Naive thymus-derived CD4-positive, alpha-beta T cell (primary cell): ENCODE data around the gene ABCG5. TPM values are rescaled to one million over a fixed set of nuclear protein-coding genes. Genes with fewer than 3 reads are reported as not detected.

Source experiments
- ATAC-seq: fragments of 150-1000 bp; cut with Tn5 transposase; 2 replicates; pipeline ENCODE4 v1.10.0; 2021; ENCODE audit warnings: mild to moderate bottlenecking, moderate library complexity
- CTCF ChIA-PET: fragments of 350-600 bp; sonication (Branson Sonifier 250); formaldehyde crosslinking; loops from one replicate; lab custom pipeline; 2021; ENCODE audit warnings: antibody characterized with exemption; lab: Charles Lee
- POLR2A ChIA-PET: fragments of 350-600 bp; sonication (Branson Sonifier 250); formaldehyde crosslinking; loops from one replicate; lab custom pipeline; 2021; ENCODE audit warnings: antibody characterized with exemption, inconsistent platforms; lab: Charles Lee
- DNase-seq, 9 donors: peaks; one replicate each; pipeline versions ENCODE4 v3.0.0 to v3.0.0-alpha.2; 2020 to 2022; ENCODE audit warnings: mixed read lengths in 1 of 9
- H3K27ac ChIP-seq: one replicate; pipeline ENCODE4 v1.7.0; 2013; ENCODE audit warnings: mild to moderate bottlenecking, low read depth, low read length, moderate library complexity
- H3K27me3 ChIP-seq, 2 donors: one replicate each; pipeline ENCODE4 v1.7.0; 2013; ENCODE audit warnings: low read length in 2 of 2, mild to moderate bottlenecking in 2 of 2, moderate library complexity in 2 of 2; ENCODE audit not compliant: control insufficient read depth in 2 of 2, insufficient read depth in 2 of 2
- H3K36me3 ChIP-seq, 3 experiments: 1 replicate in 2 of 3; 2 replicates in 1 of 3; pipeline ENCODE4 v1.7.0; 2013; ENCODE audit warnings: low read length in 3 of 3, mild to moderate bottlenecking in 3 of 3, moderate library complexity in 1 of 3; ENCODE audit not compliant: insufficient read depth in 3 of 3, control insufficient read depth in 2 of 3
- H3K4me1 ChIP-seq, 2 donors: one replicate each; pipeline ENCODE4 v1.7.0; 2013; ENCODE audit warnings: low read length in 2 of 2, mild to moderate bottlenecking in 2 of 2, moderate library complexity in 1 of 2; ENCODE audit not compliant: control insufficient read depth in 2 of 2, insufficient read depth in 2 of 2
- H3K4me3 ChIP-seq: 2 replicates; pipeline ENCODE4 v1.7.0; 2013; ENCODE audit warnings: mild to moderate bottlenecking, low read length
- H3K9me3 ChIP-seq, 3 experiments: 1 replicate in 2 of 3; 2 replicates in 1 of 3; pipeline ENCODE4 v1.7.0; 2013; ENCODE audit warnings: low read length in 3 of 3; ENCODE audit not compliant: control insufficient read depth in 2 of 3
- H3K27ac Mint-ChIP-seq, 9 donors: one replicate each; pipeline ENCODE4 v1.8.0; 2020 to 2022; ENCODE audit warnings: mixed read lengths in 9 of 9, mild to moderate bottlenecking in 8 of 9, moderate library complexity in 5 of 9, inconsistent platforms in 2 of 9
- H3K27me3 Mint-ChIP-seq, 5 donors: one replicate each; pipeline ENCODE4 v1.8.0; 2021 to 2022; ENCODE audit warnings: mixed read lengths in 5 of 5, mild to moderate bottlenecking in 1 of 5
- H3K36me3 Mint-ChIP-seq, 5 donors: one replicate each; pipeline ENCODE4 v1.8.0; 2020 to 2022; ENCODE audit warnings: mixed read lengths in 5 of 5, mild to moderate bottlenecking in 3 of 5, inconsistent platforms in 1 of 5
- H3K4me1 Mint-ChIP-seq, 7 donors: one replicate each; pipeline ENCODE4 v1.8.0; 2020 to 2022; ENCODE audit warnings: mixed read lengths in 7 of 7, mild to moderate bottlenecking in 3 of 7, inconsistent platforms in 1 of 7
- H3K4me3 Mint-ChIP-seq, 10 donors: one replicate each; pipeline ENCODE4 v1.8.0; 2020 to 2022; ENCODE audit warnings: mild to moderate bottlenecking in 10 of 10, mixed read lengths in 10 of 10, moderate library complexity in 6 of 10, inconsistent platforms in 2 of 10
- H3K9me3 Mint-ChIP-seq, 11 donors: one replicate each; pipeline ENCODE4 v1.8.0; 2020 to 2022; ENCODE audit warnings: mixed read lengths in 11 of 11, mild to moderate bottlenecking in 4 of 11, inconsistent platforms in 1 of 11, moderate library complexity in 1 of 11
- intact Hi-C, 2 donors: fragments of 100-400 bp; cut with micrococcal nuclease; formaldehyde crosslinking; loops; one replicate each; pipeline ENCODE4 v1.15.1; 2023
- polyA plus RNA-seq, 2 donors: library from polyadenylated mRNA; unstranded; fragments of 300-500 nt; fragmentation: Illumina TruSeq; gene quantifications; one replicate each; pipeline ENCODE4 v1.2.3, GENCODE V29; 2021
- total RNA-seq, 6 experiments: library from RNA in 5 of 6; stranded (reverse) in 5 of 6; gene quantifications; 1 replicate in 5 of 6; 2 replicates in 1 of 6; pipeline ENCODE4 v1.2.3 and lab custom pipeline; 2021 to 2026

The ABCG5 gene
- total and polyA plus RNA-seq, 7 experiments from 2014 or later: not detected

DNA sequence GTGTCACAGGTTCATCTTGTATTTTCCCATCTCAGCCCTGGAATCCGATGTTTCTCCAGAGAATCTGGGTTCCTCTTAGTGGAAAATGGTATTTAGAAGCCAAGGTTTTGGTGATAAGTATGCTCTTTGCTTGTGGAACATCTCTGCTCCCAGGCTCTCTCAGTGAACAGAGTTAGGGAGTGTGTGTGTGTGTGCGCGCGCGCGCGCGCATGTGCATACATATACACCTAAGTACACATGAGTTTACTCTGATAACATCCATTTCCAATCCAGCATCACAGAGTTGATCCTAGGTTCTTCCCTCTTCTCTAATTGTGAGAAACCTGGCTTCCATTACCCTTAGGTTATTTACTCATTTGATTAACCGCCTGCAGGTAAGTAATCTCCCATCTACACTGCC lies 41.8 kb upstream of the ABCG5 start:
- DNase-seq (no peak), ATAC-seq (no peak)
- Mint-ChIP-seq H3K27ac (no peak overlapping the region), H3K27me3 (peaks cover 0 to 17% (median 6%) of the 10 kb centered on the region in 5 donors), H3K36me3 (peaks cover 0 to 9% (median 0%) of the 10 kb centered on the region in 5 donors), H3K4me1 (peaks cover 0 to 6% (median 5%) of the 10 kb centered on the region in 7 donors), H3K4me3 (no peak overlapping the region), H3K9me3 (no peaks in the 10 kb centered on the region)
- ChIA-PET CTCF (no interaction called here), POLR2A (no interaction called here)
- H3K36me3 ChIP-seq: no peaks in the 10 kb centered on the region
- H3K4me3 ChIP-seq: no peak overlapping the region
- no peak overlapping the region for H3K27ac ChIP-seq
- intact Hi-C loops: no loop called here
- H3K9me3 ChIP-seq: no peaks in the 10 kb centered on the region
- no peaks in the 10 kb centered on the region for H3K4me1 ChIP-seq
- H3K27me3 ChIP-seq: no peaks in the 10 kb centered on the region

DNA sequence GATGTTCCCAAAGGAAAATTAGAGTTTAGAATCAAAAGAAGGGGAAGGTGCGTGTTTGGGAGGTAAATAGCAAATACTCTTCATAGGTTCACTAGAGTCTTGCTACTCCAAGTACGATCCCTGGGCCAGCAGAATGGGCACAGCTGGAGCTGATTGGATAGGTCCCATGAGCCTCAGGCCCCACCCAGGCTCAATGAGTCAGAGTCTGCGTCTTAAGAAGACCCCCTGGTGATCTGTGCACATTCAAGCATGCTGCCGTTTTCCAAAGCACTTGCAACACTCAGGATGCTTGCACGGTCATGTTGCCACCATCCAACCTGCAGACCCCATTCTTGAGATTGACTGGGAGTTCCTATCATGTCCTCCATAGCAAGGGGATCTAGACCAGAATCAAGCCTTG lies 40.6 kb upstream of the ABCG5 start:
- Mint-ChIP-seq H3K9me3 (no peaks in the 10 kb centered on the region), H3K27me3 (peaks cover 2 to 19% (median 8%) of the 10 kb centered on the region in 5 donors), H3K4me3 (no peak overlapping the region), H3K36me3 (peaks cover 0 to 4% (median 0%) of the 10 kb centered on the region in 5 donors), H3K4me1 (peaks cover 0 to 6% (median 5%) of the 10 kb centered on the region in 7 donors), H3K27ac (no peak overlapping the region)
- intact Hi-C loops: loop anchor here in 1 of 2 donors (2.0 kb wide), 1 partner anchor 166 kb away; no protein-coding TSS in a partner anchor
- DNase-seq (no peak), ATAC-seq (no peak)
- Histone ChIP-seq H3K4me3 (no peak overlapping the region), H3K27ac (no peak overlapping the region), H3K9me3 (no peaks in the 10 kb centered on the region), H3K4me1 (no peaks in the 10 kb centered on the region), H3K27me3 (no peaks in the 10 kb centered on the region), H3K36me3 (no peaks in the 10 kb centered on the region)
- POLR2A ChIA-PET: no interaction called here
- CTCF ChIA-PET: no interaction called here

DNA sequence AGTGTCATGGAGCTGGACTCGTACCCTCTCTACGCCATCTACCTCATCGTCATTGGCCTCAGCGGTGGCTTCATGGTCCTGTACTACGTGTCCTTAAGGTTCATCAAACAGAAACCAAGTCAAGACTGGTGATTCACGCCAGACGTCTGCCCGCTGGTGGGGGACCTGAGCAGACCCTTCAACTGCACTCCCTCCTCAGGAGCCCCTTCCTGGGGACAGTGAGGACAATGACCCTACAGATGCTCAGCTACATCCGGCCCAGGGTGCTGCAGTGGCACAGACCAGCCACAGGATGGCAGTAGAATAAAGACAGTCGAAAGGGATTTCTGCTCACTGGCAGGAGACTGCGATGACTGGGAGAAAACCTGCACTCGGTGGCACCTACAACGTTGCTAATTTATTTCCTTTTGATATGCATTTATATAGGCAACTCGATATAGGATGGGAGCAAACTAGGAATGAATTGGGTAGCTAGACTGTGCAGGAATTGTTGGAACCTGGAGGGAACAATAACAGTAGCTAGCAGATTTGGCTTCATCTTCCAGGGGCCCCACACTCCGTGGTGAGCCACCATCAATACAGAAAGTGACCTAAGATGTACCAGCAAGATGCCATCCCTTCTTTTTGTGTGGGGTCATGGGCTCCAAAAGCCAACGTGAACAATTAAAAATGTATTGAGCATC lies 39.3 kb upstream of the ABCG5 start:
- no peak overlapping the region for H3K27ac Mint-ChIP-seq
- no peak overlapping the region for H3K27ac ChIP-seq
- peak overlapping the region in 2 of 10 donors; percentile 54 to 58 for H3K4me3 Mint-ChIP-seq
- ChIA-PET CTCF (interaction anchor here (0.9 to 1.3 kb wide), 2 partner anchors 599 to 1078 kb away, joined by 3 to 4 read pairs; no protein-coding TSS in a partner anchor), POLR2A (no interaction called here)
- no peaks in the 10 kb centered on the region for H3K36me3 Mint-ChIP-seq
- H3K4me1 ChIP-seq: no peaks in the 10 kb centered on the region
- peak; percentile 86 for ATAC-seq
- intact Hi-C loops: loop anchor here in 1 of 2 donors (2.0 kb wide), 1 partner anchor 167 kb away; no protein-coding TSS in a partner anchor
- DNase-seq: peak; percentile 16 to 68 (median 47)
- no peak overlapping the region for H3K4me3 ChIP-seq
- H3K9me3 ChIP-seq: no peaks in the 10 kb centered on the region
- no peaks in the 10 kb centered on the region for H3K36me3 ChIP-seq
- H3K9me3 Mint-ChIP-seq: no peaks in the 10 kb centered on the region
- H3K27me3 Mint-ChIP-seq: peaks cover 3 to 32% (median 16%) of the 10 kb centered on the region in 5 donors
- H3K4me1 Mint-ChIP-seq: peaks cover 0 to 6% (median 5%) of the 10 kb centered on the region in 7 donors
- no peaks in the 10 kb centered on the region for H3K27me3 ChIP-seq

DNA sequence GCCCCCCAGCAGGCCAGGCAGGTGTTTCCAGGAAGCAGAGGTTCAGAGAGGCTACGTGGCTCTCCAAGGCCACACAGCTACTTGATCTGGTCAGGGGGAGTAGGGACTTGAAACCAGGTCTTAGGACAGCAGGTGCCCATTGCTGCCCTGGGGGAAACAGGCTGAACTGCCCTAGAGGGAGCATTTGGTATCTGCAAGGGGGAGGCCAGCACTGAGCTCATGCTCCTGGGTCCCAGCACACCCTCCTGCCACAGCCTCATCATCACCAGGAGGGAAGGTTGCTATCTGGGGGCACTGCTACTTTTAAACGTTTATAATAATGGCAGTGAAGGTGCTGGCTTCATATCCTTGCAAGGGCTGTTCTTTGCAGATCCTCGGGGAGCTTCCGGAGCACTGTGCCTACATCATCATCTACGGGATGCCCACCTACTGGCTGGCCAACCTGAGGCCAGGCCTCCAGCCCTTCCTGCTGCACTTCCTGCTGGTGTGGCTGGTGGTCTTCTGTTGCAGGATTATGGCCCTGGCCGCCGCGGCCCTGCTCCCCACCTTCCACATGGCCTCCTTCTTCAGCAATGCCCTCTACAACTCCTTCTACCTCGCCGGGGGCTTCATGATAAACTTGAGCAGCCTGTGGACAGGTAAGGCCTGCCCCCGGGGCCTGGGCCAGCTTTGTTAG lies 36.3 kb upstream of the ABCG5 start:
- DNase-seq: no peak
- no peak overlapping the region for H3K27ac Mint-ChIP-seq
- ChIA-PET CTCF (interaction anchor here (0.7 kb wide), 1 partner anchor 240 kb away, joined by 4 read pairs; no protein-coding TSS in a partner anchor), POLR2A (no interaction called here)
- intact Hi-C loops: no loop called here
- H3K4me3 ChIP-seq: no peak overlapping the region
- peaks cover 0 to 6% (median 5%) of the 10 kb centered on the region in 7 donors for H3K4me1 Mint-ChIP-seq
- H3K9me3 Mint-ChIP-seq: no peaks in the 10 kb centered on the region
- ATAC-seq: no peak
- H3K4me3 Mint-ChIP-seq: no peak overlapping the region
- no peaks in the 10 kb centered on the region for H3K27me3 ChIP-seq
- no peak overlapping the region for H3K27ac ChIP-seq
- no peaks in the 10 kb centered on the region for H3K4me1 ChIP-seq
- H3K9me3 ChIP-seq: no peaks in the 10 kb centered on the region
- H3K36me3 Mint-ChIP-seq: no peaks in the 10 kb centered on the region
- no peaks in the 10 kb centered on the region for H3K36me3 ChIP-seq
- peaks cover 16 to 56% (median 25%) of the 10 kb centered on the region in 5 donors for H3K27me3 Mint-ChIP-seq

DNA sequence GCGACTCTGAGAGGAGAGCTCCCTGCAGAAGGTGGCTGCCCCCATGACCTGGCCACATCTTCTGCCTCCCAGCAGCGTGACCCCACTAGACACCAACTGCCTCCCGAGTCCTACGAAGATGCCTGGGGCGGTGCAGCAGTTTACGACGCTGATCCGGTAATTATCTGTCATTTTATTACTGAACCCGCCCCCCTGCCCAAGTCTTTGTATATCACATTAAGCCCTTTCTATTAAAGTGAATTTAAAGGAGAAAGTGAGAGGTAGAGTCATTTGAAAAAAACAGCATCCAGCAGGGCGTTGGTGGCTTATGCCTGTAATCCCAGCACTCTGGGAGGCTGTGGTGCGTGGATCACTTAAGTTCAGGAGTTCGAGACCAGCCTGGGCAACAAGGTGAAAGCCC lies 33.5 kb upstream of the ABCG5 start:
- peaks cover 0 to 2% (median 0%) of the 10 kb centered on the region in 7 donors for H3K4me1 Mint-ChIP-seq
- DNase-seq (no peak), ATAC-seq (no peak)
- no peaks in the 10 kb centered on the region for H3K36me3 Mint-ChIP-seq
- H3K27ac Mint-ChIP-seq: no peak overlapping the region
- Histone ChIP-seq H3K27ac (no peak overlapping the region), H3K27me3 (no peaks in the 10 kb centered on the region), H3K9me3 (no peaks in the 10 kb centered on the region), H3K4me1 (no peaks in the 10 kb centered on the region), H3K4me3 (no peak overlapping the region), H3K36me3 (no peaks in the 10 kb centered on the region)
- H3K27me3 Mint-ChIP-seq: peaks cover 15 to 76% (median 31%) of the 10 kb centered on the region in 5 donors
- H3K4me3 Mint-ChIP-seq: no peak overlapping the region
- POLR2A ChIA-PET: no interaction called here
- no peaks in the 10 kb centered on the region for H3K9me3 Mint-ChIP-seq
- intact Hi-C loops: no loop called here
- CTCF ChIA-PET: no interaction called here

DNA sequence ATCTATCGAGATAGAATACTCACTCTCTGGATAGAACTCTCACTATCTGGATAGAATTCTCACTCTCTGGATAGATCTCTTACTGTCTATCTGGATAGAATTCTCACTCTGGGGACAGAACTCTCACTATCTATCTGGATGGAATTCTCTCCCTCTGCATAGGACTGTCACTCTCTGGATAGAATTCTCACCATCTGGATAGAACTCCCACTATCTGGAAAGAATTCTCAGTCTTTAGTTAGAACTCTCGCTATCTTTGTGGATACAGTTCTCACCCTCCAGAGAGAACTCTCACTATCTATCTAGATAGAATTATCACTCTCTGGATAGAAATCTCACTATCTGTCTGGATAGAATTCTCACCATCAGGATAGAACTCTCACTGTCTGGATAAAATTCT lies 16.7 kb upstream of the ABCG5 start:
- Mint-ChIP-seq H3K36me3 (no peaks in the 10 kb centered on the region), H3K4me3 (no peak overlapping the region), H3K27ac (no peak overlapping the region), H3K4me1 (no peaks in the 10 kb centered on the region), H3K27me3 (peaks cover 8 to 74% (median 61%) of the 10 kb centered on the region in 5 donors), H3K9me3 (no peaks in the 10 kb centered on the region)
- no peak overlapping the region for H3K4me3 ChIP-seq
- H3K9me3 ChIP-seq: no peaks in the 10 kb centered on the region
- intact Hi-C loops: no loop called here
- ChIA-PET POLR2A (no interaction called here), CTCF (no interaction called here)
- no peaks in the 10 kb centered on the region for H3K4me1 ChIP-seq
- no peaks in the 10 kb centered on the region for H3K36me3 ChIP-seq
- H3K27ac ChIP-seq: no peak overlapping the region
- DNase-seq (no peak), ATAC-seq (no peak)
- peaks cover 0 to 3% of the 10 kb centered on the region in 2 donors for H3K27me3 ChIP-seq
